Measurements from ENCODE around the gene LGALSL.

The LGALSL gene

DNA sequence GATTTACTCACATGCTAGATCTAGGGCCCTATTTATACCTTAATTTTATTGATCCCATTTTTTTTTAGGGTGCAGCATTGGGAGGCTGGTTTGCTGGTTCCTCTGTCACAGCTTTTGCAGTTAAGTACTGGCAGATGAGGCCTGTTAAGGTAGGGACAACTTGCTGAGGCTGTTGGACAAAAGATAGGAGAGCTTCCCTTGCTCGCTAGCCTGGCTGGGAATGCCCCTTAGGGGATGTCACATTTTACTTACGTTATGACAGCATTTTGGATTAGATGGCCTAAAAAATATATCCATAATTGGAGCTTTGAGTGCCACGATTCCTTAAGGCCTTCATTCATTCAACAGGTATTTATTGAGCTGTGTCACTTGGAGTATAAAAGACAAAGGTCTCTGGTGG lies 8.2 kb downstream of the LGALSL start:
- Histone ChIP-seq H3K9me3 (ENCODE audit: insufficient read depth, low read length) (no peaks in the 10 kb centered on the region), H3K79me2 (ENCODE audit: insufficient read depth, low read length) (no peaks in the 10 kb centered on the region), H3K9me2 (replicated peaks; ENCODE audit: insufficient read depth, low read length) (no peaks in the 10 kb centered on the region), H3K4me3 (ENCODE audit: insufficient read depth, low read length, poor library complexity, severe bottlenecking) (no peak overlapping the region), H3K27ac (ENCODE audit: low read depth, low read length) (no peak overlapping the region), H3K36me3 (ENCODE audit: low read length) (peaks cover 8% of the 10 kb centered on the region; the same call in 1 of the 2 replicates), H2AFZ (ENCODE audit: low read depth, low read length, severe bottlenecking) (no peak overlapping the region), H3K9ac (ENCODE audit: low read length) (no peak overlapping the region), H3K27me3 (ENCODE audit: low read length) (no peaks in the 10 kb centered on the region), H3K4me2 (ENCODE audit: low read depth, low read length, poor library complexity, severe bottlenecking) (no peak overlapping the region), H4K20me1 (ENCODE audit: low read depth, low read length) (no peaks in the 10 kb centered on the region), H3F3A (ENCODE audit: insufficient read depth) (no peaks in the 10 kb centered on the region)
- TF ChIP-seq, protein P1, sequence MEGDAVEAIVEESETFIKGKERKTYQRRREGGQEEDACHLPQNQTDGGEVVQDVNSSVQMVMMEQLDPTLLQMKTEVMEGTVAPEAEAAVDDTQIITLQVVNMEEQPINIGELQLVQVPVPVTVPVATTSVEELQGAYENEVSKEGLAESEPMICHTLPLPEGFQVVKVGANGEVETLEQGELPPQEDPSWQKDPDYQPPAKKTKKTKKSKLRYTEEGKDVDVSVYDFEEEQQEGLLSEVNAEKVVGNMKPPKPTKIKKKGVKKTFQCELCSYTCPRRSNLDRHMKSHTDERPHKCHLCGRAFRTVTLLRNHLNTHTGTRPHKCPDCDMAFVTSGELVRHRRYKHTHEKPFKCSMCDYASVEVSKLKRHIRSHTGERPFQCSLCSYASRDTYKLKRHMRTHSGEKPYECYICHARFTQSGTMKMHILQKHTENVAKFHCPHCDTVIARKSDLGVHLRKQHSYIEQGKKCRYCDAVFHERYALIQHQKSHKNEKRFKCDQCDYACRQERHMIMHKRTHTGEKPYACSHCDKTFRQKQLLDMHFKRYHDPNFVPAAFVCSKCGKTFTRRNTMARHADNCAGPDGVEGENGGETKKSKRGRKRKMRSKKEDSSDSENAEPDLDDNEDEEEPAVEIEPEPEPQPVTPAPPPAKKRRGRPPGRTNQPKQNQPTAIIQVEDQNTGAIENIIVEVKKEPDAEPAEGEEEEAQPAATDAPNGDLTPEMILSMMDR (IDR thresholded peaks at IDR 0.05; ENCODE audit: insufficient read depth, low read length, poor library complexity, severe bottlenecking), result no peak
- TF ChIP-seq EZH2phosphoT487 (conservative IDR thresholded peaks at IDR 0.05; ENCODE audit: low read length), result no peak

DNA sequence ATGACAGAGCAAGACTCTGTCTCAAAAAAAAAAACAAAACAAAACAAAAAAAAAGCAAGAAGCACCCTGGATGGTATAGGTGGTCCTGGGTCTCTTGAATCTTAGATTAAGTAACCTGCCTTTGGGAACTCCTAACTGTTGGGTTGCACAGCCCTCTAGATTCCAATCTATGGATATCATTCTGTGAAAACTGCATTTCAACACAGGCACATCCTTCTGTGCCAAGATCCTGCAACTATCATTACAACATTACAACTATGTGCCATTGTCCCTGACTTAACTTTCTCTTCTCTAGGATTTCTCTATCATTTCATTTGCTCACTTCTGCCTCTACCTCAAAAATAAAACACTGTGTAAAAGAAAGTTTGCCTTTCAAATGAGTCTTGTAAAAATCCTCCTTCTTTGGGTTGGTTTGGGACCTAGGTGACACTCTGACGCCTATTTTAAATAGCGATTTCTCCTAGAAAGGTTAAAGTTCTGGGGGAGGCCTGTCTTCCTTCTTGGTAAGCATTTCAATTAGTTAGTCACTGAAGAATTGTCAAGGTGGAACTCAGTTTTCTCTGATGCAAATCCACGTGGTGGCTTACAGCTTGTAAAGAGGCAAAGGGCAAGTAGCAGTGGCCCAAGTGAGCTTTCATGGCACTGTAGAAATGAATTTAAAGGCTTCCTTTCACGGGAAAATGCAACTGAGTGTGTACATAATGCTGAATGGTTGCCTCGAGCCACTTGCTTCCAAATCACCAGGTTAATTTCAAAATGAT lies 9.2 kb downstream of the LGALSL start:
- Histone ChIP-seq H3K9me3 (ENCODE audit: insufficient read depth, low read length) (no peaks in the 10 kb centered on the region), H2AFZ (ENCODE audit: low read depth, low read length, severe bottlenecking) (no peak overlapping the region), H4K20me1 (ENCODE audit: low read depth, low read length) (no peaks in the 10 kb centered on the region), H3K4me3 (ENCODE audit: insufficient read depth, low read length, poor library complexity, severe bottlenecking) (no peak overlapping the region), H3K36me3 (ENCODE audit: low read length) (peaks cover 8% of the 10 kb centered on the region; the same call in 1 of the 2 replicates), H3K9ac (ENCODE audit: low read length) (no peak overlapping the region), H3K9me2 (replicated peaks; ENCODE audit: insufficient read depth, low read length) (no peaks in the 10 kb centered on the region), H3F3A (ENCODE audit: insufficient read depth) (no peaks in the 10 kb centered on the region), H3K4me2 (ENCODE audit: low read depth, low read length, poor library complexity, severe bottlenecking) (no peak overlapping the region), H3K79me2 (ENCODE audit: insufficient read depth, low read length) (no peaks in the 10 kb centered on the region), H3K27ac (ENCODE audit: low read depth, low read length) (no peak overlapping the region), H3K27me3 (ENCODE audit: low read length) (no peaks in the 10 kb centered on the region)
- TF ChIP-seq, protein P1 (IDR thresholded peaks at IDR 0.05; ENCODE audit: insufficient read depth, low read length, poor library complexity, severe bottlenecking), result no peak
- no peak for TF ChIP-seq EZH2phosphoT487 (conservative IDR thresholded peaks at IDR 0.05; ENCODE audit: low read length)

DNA sequence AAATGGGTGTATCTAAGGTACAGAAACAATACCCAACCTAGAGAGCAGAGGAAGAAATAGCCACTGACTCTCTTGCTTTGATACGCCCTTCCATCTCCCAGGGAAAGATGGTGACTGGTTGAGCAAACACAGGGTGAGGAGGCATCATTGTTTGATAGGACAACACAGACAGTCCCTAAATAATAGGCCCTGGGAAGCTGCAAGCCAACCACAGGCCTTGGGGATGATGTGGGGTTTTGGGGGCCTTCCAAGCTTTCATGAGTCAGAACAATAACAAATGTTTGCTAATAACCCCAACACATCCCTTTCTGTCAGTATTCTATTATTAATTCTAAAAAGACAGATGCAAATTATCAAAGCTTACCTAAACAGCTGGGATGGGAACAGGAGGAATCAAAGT lies 9.8 kb downstream of the LGALSL start:
- no peak overlapping the region for H2AFZ ChIP-seq (ENCODE audit: low read depth, low read length, severe bottlenecking)
- no peaks in the 10 kb centered on the region for H3K9me3 ChIP-seq (ENCODE audit: insufficient read depth, low read length)
- no peak overlapping the region for H3K4me2 ChIP-seq (ENCODE audit: low read depth, low read length, poor library complexity, severe bottlenecking)
- H4K20me1 ChIP-seq (ENCODE audit: low read depth, low read length), result no peaks in the 10 kb centered on the region
- H3K79me2 ChIP-seq (ENCODE audit: insufficient read depth, low read length), result no peaks in the 10 kb centered on the region
- no peak overlapping the region for H3K4me3 ChIP-seq (ENCODE audit: insufficient read depth, low read length, poor library complexity, severe bottlenecking)
- H3K9ac ChIP-seq (ENCODE audit: low read length), result no peak overlapping the region
- no peaks in the 10 kb centered on the region for H3K27me3 ChIP-seq (ENCODE audit: low read length)
- no peak overlapping the region for H3K27ac ChIP-seq (ENCODE audit: low read depth, low read length)
- TF ChIP-seq, protein P1 (IDR thresholded peaks at IDR 0.05; ENCODE audit: insufficient read depth, low read length, poor library complexity, severe bottlenecking), result no peak
- no peak for TF ChIP-seq EZH2phosphoT487 (conservative IDR thresholded peaks at IDR 0.05; ENCODE audit: low read length)
- H3K36me3 ChIP-seq (ENCODE audit: low read length), result peaks cover 3% of the 10 kb centered on the region; the same call in 1 of the 2 replicates
- no peaks in the 10 kb centered on the region for H3K9me2 ChIP-seq (replicated peaks; ENCODE audit: insufficient read depth, low read length)
- H3F3A ChIP-seq (ENCODE audit: insufficient read depth), result no peaks in the 10 kb centered on the region
